Measurements from ENCODE around the gene AKT3.

The AKT3 gene

DNA sequence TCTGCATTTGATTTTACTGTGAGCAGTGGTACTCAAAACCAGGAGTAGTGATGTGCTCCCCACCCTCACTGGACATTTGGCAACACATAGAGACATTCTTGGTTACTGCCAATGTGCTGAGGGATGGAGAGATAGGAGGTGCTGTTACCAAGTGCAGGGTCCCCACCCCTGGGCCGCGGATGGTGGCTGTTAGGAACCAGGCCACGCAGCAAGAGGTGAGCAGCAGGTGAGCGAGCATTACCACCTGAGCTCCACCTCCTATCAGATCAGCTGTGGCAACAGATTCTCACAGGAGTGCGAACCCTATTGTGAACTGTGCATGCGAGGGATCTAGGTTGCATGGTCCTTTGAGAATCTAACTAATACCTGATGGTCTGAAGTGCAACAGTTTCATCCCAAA is 95.7 kb downstream of the AKT3 start:
- no peak for TF ChIP-seq TAF1 (IDR thresholded peaks at IDR 0.05; ENCODE audit: borderline replicate concordance, insufficient read depth, low read length)
- no peak for TF ChIP-seq POLR2AphosphoS5 (IDR thresholded peaks at IDR 0.05; ENCODE audit: low read depth, low read length)
- TF ChIP-seq FOXP2 (optimal IDR thresholded peaks at IDR 0.05; ENCODE audit: borderline replicate concordance, extremely low read depth, extremely low read length, insufficient read depth) = no peak
- no peak for TF ChIP-seq SIN3A (IDR thresholded peaks at IDR 0.05; ENCODE audit: borderline replicate concordance, insufficient read depth, low read length)
- TF ChIP-seq, protein P1, sequence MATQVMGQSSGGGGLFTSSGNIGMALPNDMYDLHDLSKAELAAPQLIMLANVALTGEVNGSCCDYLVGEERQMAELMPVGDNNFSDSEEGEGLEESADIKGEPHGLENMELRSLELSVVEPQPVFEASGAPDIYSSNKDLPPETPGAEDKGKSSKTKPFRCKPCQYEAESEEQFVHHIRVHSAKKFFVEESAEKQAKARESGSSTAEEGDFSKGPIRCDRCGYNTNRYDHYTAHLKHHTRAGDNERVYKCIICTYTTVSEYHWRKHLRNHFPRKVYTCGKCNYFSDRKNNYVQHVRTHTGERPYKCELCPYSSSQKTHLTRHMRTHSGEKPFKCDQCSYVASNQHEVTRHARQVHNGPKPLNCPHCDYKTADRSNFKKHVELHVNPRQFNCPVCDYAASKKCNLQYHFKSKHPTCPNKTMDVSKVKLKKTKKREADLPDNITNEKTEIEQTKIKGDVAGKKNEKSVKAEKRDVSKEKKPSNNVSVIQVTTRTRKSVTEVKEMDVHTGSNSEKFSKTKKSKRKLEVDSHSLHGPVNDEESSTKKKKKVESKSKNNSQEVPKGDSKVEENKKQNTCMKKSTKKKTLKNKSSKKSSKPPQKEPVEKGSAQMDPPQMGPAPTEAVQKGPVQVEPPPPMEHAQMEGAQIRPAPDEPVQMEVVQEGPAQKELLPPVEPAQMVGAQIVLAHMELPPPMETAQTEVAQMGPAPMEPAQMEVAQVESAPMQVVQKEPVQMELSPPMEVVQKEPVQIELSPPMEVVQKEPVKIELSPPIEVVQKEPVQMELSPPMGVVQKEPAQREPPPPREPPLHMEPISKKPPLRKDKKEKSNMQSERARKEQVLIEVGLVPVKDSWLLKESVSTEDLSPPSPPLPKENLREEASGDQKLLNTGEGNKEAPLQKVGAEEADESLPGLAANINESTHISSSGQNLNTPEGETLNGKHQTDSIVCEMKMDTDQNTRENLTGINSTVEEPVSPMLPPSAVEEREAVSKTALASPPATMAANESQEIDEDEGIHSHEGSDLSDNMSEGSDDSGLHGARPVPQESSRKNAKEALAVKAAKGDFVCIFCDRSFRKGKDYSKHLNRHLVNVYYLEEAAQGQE (IDR thresholded peaks at IDR 0.05; ENCODE audit: insufficient read depth in 1 of 2, low read depth in 2 of 2, low read length in 2 of 2) = no peak

DNA sequence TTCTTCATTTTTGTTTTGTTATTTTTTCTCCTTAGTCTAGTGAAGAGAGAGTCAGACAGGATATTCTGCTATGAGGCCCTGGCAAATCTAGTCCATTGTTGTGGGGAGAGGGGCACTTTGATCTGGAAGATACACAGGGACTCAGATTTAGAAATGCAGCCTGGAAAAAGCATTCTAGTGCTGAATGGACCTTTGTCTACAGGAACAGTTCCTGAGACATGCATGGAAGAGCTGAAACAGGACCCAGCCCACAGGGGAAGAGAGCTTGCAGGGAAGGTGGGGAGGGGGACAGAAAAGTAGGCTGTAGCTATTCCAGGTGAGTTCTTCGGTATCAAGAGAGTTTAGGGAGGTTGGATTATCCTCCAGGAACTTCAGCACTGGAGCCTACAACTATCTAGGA is 98.5 kb downstream of the AKT3 start:
- TF ChIP-seq TAF1 (IDR thresholded peaks at IDR 0.05; ENCODE audit: borderline replicate concordance, insufficient read depth, low read length) (no peak), FOXP2 (optimal IDR thresholded peaks at IDR 0.05; ENCODE audit: borderline replicate concordance, extremely low read depth, extremely low read length, insufficient read depth) (no peak), SIN3A (IDR thresholded peaks at IDR 0.05; ENCODE audit: borderline replicate concordance, insufficient read depth, low read length) (no peak)
- TF ChIP-seq, protein P1 (IDR thresholded peaks at IDR 0.05; ENCODE audit: insufficient read depth in 1 of 2, low read depth in 2 of 2, low read length in 2 of 2) = no peak

DNA sequence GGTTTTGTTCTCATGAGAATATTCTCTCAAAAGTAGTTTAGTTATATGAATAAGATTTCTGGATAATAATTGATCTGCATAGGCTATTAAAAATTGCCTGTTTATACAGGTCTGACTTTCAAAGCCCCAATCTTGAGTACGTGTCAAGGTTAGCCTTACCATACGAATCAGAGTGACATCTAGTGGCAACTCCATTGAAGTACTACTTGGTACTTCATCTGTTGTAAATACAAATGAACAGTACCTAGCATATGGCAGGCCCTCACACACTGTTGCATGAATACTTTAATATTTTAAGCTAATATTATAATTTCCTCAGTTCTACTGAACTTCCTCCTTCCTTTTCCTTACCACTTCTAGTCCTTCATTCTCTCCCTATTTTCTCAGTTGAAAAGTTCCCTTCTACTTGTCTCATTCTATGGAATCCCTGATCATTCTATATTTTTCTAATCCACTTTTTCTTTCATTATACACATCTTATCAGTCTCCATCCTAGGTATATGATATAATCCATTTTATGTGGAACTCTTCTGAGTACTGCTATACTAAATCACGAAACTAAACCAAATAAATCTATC is 101.2 kb downstream of the AKT3 start:
- no peak for TF ChIP-seq SIN3A (IDR thresholded peaks at IDR 0.05; ENCODE audit: borderline replicate concordance, insufficient read depth, low read length)
- TF ChIP-seq, protein P1 (IDR thresholded peaks at IDR 0.05; ENCODE audit: insufficient read depth in 1 of 2, low read depth in 2 of 2, low read length in 2 of 2) = no peak

- TF ChIP-seq POLR2AphosphoS5 (IDR thresholded peaks at IDR 0.05; ENCODE audit: low read depth, low read length) = no peak
- TF ChIP-seq, protein P1 (IDR thresholded peaks at IDR 0.05; ENCODE audit: insufficient read depth in 1 of 2, low read depth in 2 of 2, low read length in 2 of 2) = no peak
- no peak for TF ChIP-seq TAF1 (IDR thresholded peaks at IDR 0.05; ENCODE audit: borderline replicate concordance, insufficient read depth, low read length)
- TF ChIP-seq FOXP2 (optimal IDR thresholded peaks at IDR 0.05; ENCODE audit: borderline replicate concordance, extremely low read depth, extremely low read length, insufficient read depth) = no peak
- TF ChIP-seq SIN3A (IDR thresholded peaks at IDR 0.05; ENCODE audit: borderline replicate concordance, insufficient read depth, low read length) = no peak
Measured at GRCh38 chr1:243748227-243748626, 101.8 kb downstream of the AKT3 start.

DNA sequence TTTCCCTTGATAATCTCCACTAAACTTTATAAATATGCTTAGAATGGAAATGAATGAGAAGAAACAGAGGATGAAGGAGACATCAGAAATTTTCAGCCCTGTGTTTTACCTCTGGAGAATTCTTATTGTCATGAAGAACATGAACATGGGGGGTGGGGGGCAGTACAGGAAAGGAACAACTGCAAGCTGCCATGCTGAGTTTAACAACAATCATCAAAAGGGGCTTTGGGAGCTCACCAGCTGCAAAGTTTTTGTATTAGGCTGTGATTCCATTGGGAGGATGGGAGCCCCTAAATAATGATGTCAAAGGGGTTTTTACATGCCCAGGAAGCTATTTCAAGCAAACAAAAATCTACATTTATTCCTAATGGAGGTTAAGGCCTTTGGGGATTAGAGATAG is 103.3 kb downstream of the AKT3 start:
- TF ChIP-seq FOXP2 (optimal IDR thresholded peaks at IDR 0.05; ENCODE audit: borderline replicate concordance, extremely low read depth, extremely low read length, insufficient read depth) = no peak
- no peak for TF ChIP-seq POLR2AphosphoS5 (IDR thresholded peaks at IDR 0.05; ENCODE audit: low read depth, low read length)
- TF ChIP-seq SIN3A (IDR thresholded peaks at IDR 0.05; ENCODE audit: borderline replicate concordance, insufficient read depth, low read length) = no peak
- TF ChIP-seq TAF1 (IDR thresholded peaks at IDR 0.05; ENCODE audit: borderline replicate concordance, insufficient read depth, low read length) = no peak
- TF ChIP-seq, protein P1 (IDR thresholded peaks at IDR 0.05; ENCODE audit: insufficient read depth in 1 of 2, low read depth in 2 of 2, low read length in 2 of 2) = no peak
